Right ventricle myocardium inferior (tissue), 1 donor: ENCODE measurements around the gene CFAP97. TPM values are rescaled to one million over a fixed set of nuclear protein-coding genes. Genes with fewer than 3 reads are reported as not detected.
"Not testable (repeated sequence)": the region's sequence is repeated elsewhere in the genome, so short reads cannot be mapped to it uniquely, and the experiment has no call there.

Source experiments
- ATAC-seq: fragments of 200-7000 bp; cut with Tn5 transposase; one replicate; pipeline ENCODE4 v1.9.1; 2020; ENCODE audit warnings: mild to moderate bottlenecking, moderate library complexity
- DNase-seq: peaks from one replicate; pipeline ENCODE4 v3.0.0; 2021; ENCODE audit errors: missing footprints
- intact Hi-C: fragments of 100-400 bp; cut with DNase I; formaldehyde crosslinking; loops from one replicate; pipeline ENCODE4 v1.11.0; 2022
- long read RNA-seq: library from polyadenylated mRNA; unstranded; transcript quantifications from one replicate; pipeline ENCODE4 v2.0.0, GENCODE V29; 2021
- total RNA-seq: library from RNA; stranded (reverse); fragmentation: NEBNext Ultra II Directional; extraction: Animal tissue kit (Norgen Biotek cat#: 25700); gene quantifications from one replicate; pipeline ENCODE4 v1.2.1, GENCODE V29; 2021
- donor health status: DM: no; HTN: yes; CAD: no; lungs with severe emphysema.

CFAP97 gene
- total RNA-seq, result 11.3 TPM
- long read RNA-seq, full-length matches to known transcripts, result 1 of 4 reads
- long read RNA-seq, partial matches to known transcripts, result 1 of 4 reads
- long read RNA-seq, other reads (novel, unspliced or antisense), result 2 of 4 reads

GRCh38 chr4:185203486-185204237, at the start of gene CFAP97:
Gene CFAP97, minus strand, starts transcription at chr4:185204000. Its CDS starts 12,804 bp downstream, at chr4:185191196.
- DNase-seq (peak; percentile 96), ATAC-seq (peak; percentile 96)
- intact Hi-C loops, result no loop called here

- intact Hi-C loops, result no loop called here
These were observed 45.3 kb upstream of the CFAP97 start for GRCh38 chr4:185249105-185249504.

GRCh38 chr4:185248393-185249039, 44.7 kb upstream of the CFAP97 start:
- intact Hi-C loops, result no loop called here
- no peak for DNase-seq
- no peak for ATAC-seq

More at GRCh38 chr4:185249105-185249504, 45.3 kb upstream of the CFAP97 start:
- DNase-seq (no peak), ATAC-seq (no peak)

GRCh38 chr4:185247151-185247550, 43.4 kb upstream of the CFAP97 start:
- intact Hi-C loops, result no loop called here
- DNase-seq (no peak), ATAC-seq (no peak)

- DNase-seq (no peak), ATAC-seq (no peak)
- intact Hi-C loops, result no loop called here
These were observed 42.7 kb upstream of the CFAP97 start for GRCh38 chr4:185246453-185246852.

GRCh38 chr4:185244763-185245162, 41.0 kb upstream of the CFAP97 start:
- intact Hi-C loops, result no loop called here
- DNase-seq, result no peak

GRCh38 chr4:185243879-185244278, 40.1 kb upstream of the CFAP97 start:
- ATAC-seq (no peak), DNase-seq (no peak)
- intact Hi-C loops, result no loop called here

More at GRCh38 chr4:185244763-185245162, 41.0 kb upstream of the CFAP97 start:
- ATAC-seq, result no peak

GRCh38 chr4:185242749-185243533, 39.1 kb upstream of the CFAP97 start:
- intact Hi-C loops, result no loop called here
- ATAC-seq, result no peak

GRCh38 chr4:185240486-185240885, 36.7 kb upstream of the CFAP97 start:
- intact Hi-C loops, ATAC-seq, DNase-seq: not testable (repeated sequence)

More at GRCh38 chr4:185242749-185243533, 39.1 kb upstream of the CFAP97 start:
- DNase-seq, result no peak

GRCh38 chr4:185238750-185239149, 35.0 kb upstream of the CFAP97 start:
- no peak for ATAC-seq
- intact Hi-C loops, result no loop called here

GRCh38 chr4:185238215-185238681, 34.4 kb upstream of the CFAP97 start:
- intact Hi-C loops, result no loop called here
- ATAC-seq, result no peak
- DNase-seq, result no peak

More at GRCh38 chr4:185238750-185239149, 35.0 kb upstream of the CFAP97 start:
- DNase-seq, result no peak

- peak; percentile 31 for ATAC-seq
These were observed 33.4 kb upstream of the CFAP97 start for GRCh38 chr4:185237175-185237574.

GRCh38 chr4:185235843-185236503, 32.2 kb upstream of the CFAP97 start:
- peak; percentile 28 for ATAC-seq
- intact Hi-C loops, result no loop called here
- DNase-seq, result no peak

More at GRCh38 chr4:185237175-185237574, 33.4 kb upstream of the CFAP97 start:
- intact Hi-C loops, result no loop called here
- no peak for DNase-seq

GRCh38 chr4:185235119-185235842, 31.5 kb upstream of the CFAP97 start:
- ATAC-seq, result no peak
- intact Hi-C loops, result no loop called here
- no peak for DNase-seq

GRCh38 chr4:185232370-185232769, 28.6 kb upstream of the CFAP97 start:
- intact Hi-C loops, result no loop called here

GRCh38 chr4:185229021-185229818, 25.4 kb upstream of the CFAP97 start:
- intact Hi-C loops, result no loop called here
- DNase-seq (no peak), ATAC-seq (no peak)

More at GRCh38 chr4:185232370-185232769, 28.6 kb upstream of the CFAP97 start:
- ATAC-seq (no peak), DNase-seq (no peak)

GRCh38 chr4:185227713-185228278, 24.0 kb upstream of the CFAP97 start:
- ATAC-seq (no peak), DNase-seq (no peak)
- intact Hi-C loops, result no loop called here
